Mesothelial cell of epicardium (in vitro differentiated cells): ENCODE measurements around the gene ALKBH2. TPM values are rescaled to one million over a fixed set of nuclear protein-coding genes. Genes with fewer than 3 reads are reported as not detected.

Source experiments
- DNase-seq, 2 experiments: peaks; one replicate each; pipeline ENCODE4 v3.0.0; 2021; ENCODE audit warnings: low spot score in 2 of 2; ENCODE audit not compliant: unreplicated experiment in 2 of 2
- H3K27ac Mint-ChIP-seq: 2 replicates; pipeline ENCODE4 v1.8.0; 2021; ENCODE audit warnings: mixed read lengths
- H3K27me3 Mint-ChIP-seq: 2 replicates; pipeline ENCODE4 v1.8.0; 2021; ENCODE audit warnings: low read depth, mixed read lengths
- H3K36me3 Mint-ChIP-seq: 2 replicates; pipeline ENCODE4 v1.8.0; 2021; ENCODE audit warnings: mixed read lengths
- H3K4me1 Mint-ChIP-seq: 2 replicates; pipeline ENCODE4 v1.8.0; 2021; ENCODE audit warnings: mixed read lengths
- H3K4me3 Mint-ChIP-seq: 2 replicates; pipeline ENCODE4 v1.8.0; 2021; ENCODE audit warnings: mild to moderate bottlenecking, moderate library complexity, mixed read lengths
- H3K9me3 Mint-ChIP-seq: 2 replicates; pipeline ENCODE4 v1.8.0; 2021; ENCODE audit warnings: mixed read lengths
- CTCF ChIP-seq: fragments of 200-600 bp; sonication (generic); IDR thresholded peaks from one replicate; pipeline ENCODE4 v1.5.0; 2021; ENCODE audit warnings: antibody characterized with exemption; ENCODE audit not compliant: unreplicated experiment
- total RNA-seq: library from RNA; stranded (reverse); gene quantifications from 3 replicates; pipeline ENCODE4 v1.2.1, GENCODE V29; 2021

The ALKBH2 gene
- total RNA-seq, 1 donor from 2014 or later: 37.3 TPM

- TF ChIP-seq CTCF: no peak
- peak overlapping the region; percentile 91 for H3K4me3 Mint-ChIP-seq
- no peak overlapping the region for H3K27ac Mint-ChIP-seq
- peaks cover 33% of the 10 kb centered on the region for H3K4me1 Mint-ChIP-seq
- no peaks in the 10 kb centered on the region for H3K9me3 Mint-ChIP-seq
- DNase-seq: no peak
- H3K36me3 Mint-ChIP-seq: peaks cover 16% of the 10 kb centered on the region
- H3K27me3 Mint-ChIP-seq: no peaks in the 10 kb centered on the region
These were observed 3.8 kb upstream of the ALKBH2 start for GRCh38 chr12:109097140-109097434.

GRCh38 chr12:109092497-109093021 lies 713 bp downstream of the ALKBH2 start:
- H3K27me3 Mint-ChIP-seq: no peaks in the 10 kb centered on the region
- H3K9me3 Mint-ChIP-seq: no peaks in the 10 kb centered on the region
- peak overlapping the region; percentile 87 for H3K27ac Mint-ChIP-seq
- H3K4me1 Mint-ChIP-seq: peaks cover 26% of the 10 kb centered on the region
- no peak for DNase-seq
- H3K4me3 Mint-ChIP-seq: peak overlapping the region; percentile 78
- TF ChIP-seq CTCF: no peak
- H3K36me3 Mint-ChIP-seq: peaks cover 5% of the 10 kb centered on the region

GRCh38 chr12:109089683-109090082 lies 3.6 kb downstream of the ALKBH2 start:
- Mint-ChIP-seq H3K4me1 (peaks cover 26% of the 10 kb centered on the region), H3K27ac (no peak overlapping the region), H3K4me3 (no peak overlapping the region), H3K9me3 (no peaks in the 10 kb centered on the region), H3K27me3 (no peaks in the 10 kb centered on the region), H3K36me3 (peaks cover 8% of the 10 kb centered on the region)
- no peak for DNase-seq
- TF ChIP-seq CTCF: no peak

- H3K36me3 Mint-ChIP-seq: peaks cover 8% of the 10 kb centered on the region
- peaks cover 26% of the 10 kb centered on the region for H3K4me1 Mint-ChIP-seq
- no peak overlapping the region for H3K27ac Mint-ChIP-seq
These were observed 4.5 kb downstream of the ALKBH2 start for GRCh38 chr12:109088818-109089217.

GRCh38 chr12:109087250-109087649 lies 6.0 kb downstream of the ALKBH2 start:
- DNase-seq: no peak
- H3K4me1 Mint-ChIP-seq: peaks cover 13% of the 10 kb centered on the region
- H3K27ac Mint-ChIP-seq: no peak overlapping the region
- no peak for TF ChIP-seq CTCF
- H3K4me3 Mint-ChIP-seq: no peak overlapping the region
- peaks cover 16% of the 10 kb centered on the region for H3K36me3 Mint-ChIP-seq
- H3K9me3 Mint-ChIP-seq: no peaks in the 10 kb centered on the region
- no peaks in the 10 kb centered on the region for H3K27me3 Mint-ChIP-seq

More at GRCh38 chr12:109088818-109089217, 4.5 kb downstream of the ALKBH2 start:
- no peak for DNase-seq
- H3K27me3 Mint-ChIP-seq: no peaks in the 10 kb centered on the region
- H3K9me3 Mint-ChIP-seq: no peaks in the 10 kb centered on the region
- no peak for TF ChIP-seq CTCF
- no peak overlapping the region for H3K4me3 Mint-ChIP-seq

GRCh38 chr12:109085590-109085989 lies 7.7 kb downstream of the ALKBH2 start:
- no peak for TF ChIP-seq CTCF
- no peak overlapping the region for H3K27ac Mint-ChIP-seq
- DNase-seq: no peak
- H3K36me3 Mint-ChIP-seq: peaks cover 20% of the 10 kb centered on the region
- H3K9me3 Mint-ChIP-seq: no peaks in the 10 kb centered on the region
- H3K4me1 Mint-ChIP-seq: peaks cover under 1% of the 10 kb centered on the region
- no peaks in the 10 kb centered on the region for H3K27me3 Mint-ChIP-seq
- H3K4me3 Mint-ChIP-seq: no peak overlapping the region
